ENCODE measurements around the gene ACOXL.
"Not testable (repeated sequence)": the region's sequence is repeated elsewhere in the genome, so short reads cannot be mapped to it uniquely, and the experiment has no call there.

Gene ACOXL

GRCh38 chr2:110732422-110733413, at the start of gene ACOXL:
Gene ACOXL (plus strand): TSS chr2:110732573. CDS start chr2:110768390, 35,817 bp downstream.
- Mint-ChIP-seq H3K9me3 (peaks cover 27% of the 10 kb centered on the region), H3K27ac (no peak within 1 kb of the TSS), H3K27me3 (ENCODE audit: low read depth, poor library complexity) (peaks cover 88% of the 10 kb centered on the region), H3K4me1 (peaks cover 16% of the 10 kb centered on the region), H3K4me3 (peak within 1 kb of the TSS; percentile 79), H3K36me3 (ENCODE audit: low read depth) (peaks cover 10% of the 10 kb centered on the region)
- peak; percentile 36 for DNase-seq
- TF ChIP-seq CTCF (IDR thresholded peaks at IDR 0.05): no peak

- no peak overlapping the region for H3K4me3 Mint-ChIP-seq
These were observed 49.5 kb upstream of the ACOXL start for GRCh38 chr2:110682872-110683271.

GRCh38 chr2:110687775-110688484, 44.4 kb upstream of the ACOXL start:
- peaks cover 13% of the 10 kb centered on the region for H3K27me3 Mint-ChIP-seq (ENCODE audit: low read depth, poor library complexity)
- H3K36me3 Mint-ChIP-seq (ENCODE audit: low read depth): peaks cover 13% of the 10 kb centered on the region
- not testable (repeated sequence) for H3K27ac Mint-ChIP-seq, H3K4me3 Mint-ChIP-seq, DNase-seq, H3K4me1 Mint-ChIP-seq
- H3K9me3 Mint-ChIP-seq: peaks cover 38% of the 10 kb centered on the region

More at GRCh38 chr2:110682872-110683271, 49.5 kb upstream of the ACOXL start:
- DNase-seq: no peak
- Mint-ChIP-seq H3K36me3 (ENCODE audit: low read depth) (peaks cover 3% of the 10 kb centered on the region), H3K4me1 (peaks cover 20% of the 10 kb centered on the region), H3K9me3 (peaks cover 22% of the 10 kb centered on the region), H3K27me3 (ENCODE audit: low read depth, poor library complexity) (peaks cover 16% of the 10 kb centered on the region), H3K27ac (no peak overlapping the region)
- TF ChIP-seq CTCF (IDR thresholded peaks at IDR 0.05): no peak

- H3K4me3 Mint-ChIP-seq: no peak overlapping the region
- DNase-seq: no peak
These were observed 43.7 kb upstream of the ACOXL start for GRCh38 chr2:110688594-110689091.

GRCh38 chr2:110690083-110690965, 42.0 kb upstream of the ACOXL start:
- no peak for DNase-seq
- peaks cover 11% of the 10 kb centered on the region for H3K4me1 Mint-ChIP-seq
- no peak overlapping the region for H3K4me3 Mint-ChIP-seq
- TF ChIP-seq CTCF (IDR thresholded peaks at IDR 0.05): no peak
- H3K36me3 Mint-ChIP-seq (ENCODE audit: low read depth): peaks cover 13% of the 10 kb centered on the region
- peaks cover 34% of the 10 kb centered on the region for H3K9me3 Mint-ChIP-seq
- no peak overlapping the region for H3K27ac Mint-ChIP-seq
- H3K27me3 Mint-ChIP-seq (ENCODE audit: low read depth, poor library complexity): peaks cover 13% of the 10 kb centered on the region

More at GRCh38 chr2:110688594-110689091, 43.7 kb upstream of the ACOXL start:
- H3K27me3 Mint-ChIP-seq (ENCODE audit: low read depth, poor library complexity): peaks cover 13% of the 10 kb centered on the region
- peaks cover 6% of the 10 kb centered on the region for H3K4me1 Mint-ChIP-seq
- H3K27ac Mint-ChIP-seq: no peak overlapping the region
- no peak for TF ChIP-seq CTCF (IDR thresholded peaks at IDR 0.05)
- peaks cover 38% of the 10 kb centered on the region for H3K9me3 Mint-ChIP-seq
- peaks cover 13% of the 10 kb centered on the region for H3K36me3 Mint-ChIP-seq (ENCODE audit: low read depth)

All from nephron progenitor cell (in vitro differentiated cells).